Fibroblast of skin of back (primary cell): ENCODE data around the gene HDAC8.
"Not testable (repeated sequence)": the region's sequence is repeated elsewhere in the genome, so short reads cannot be mapped to it uniquely, and the experiment has no call there.

ENCODE experiments used
- DNase-seq: peaks from one replicate; pipeline ENCODE4 v3.0.0-alpha.2; 2013

The HDAC8 gene

GRCh38 chrX:72460715-72461114, 111.9 kb downstream of the HDAC8 start:
- DNase-seq: no peak

- not testable (repeated sequence) for DNase-seq
Observed at GRCh38 chrX:72449034-72449433, 123.6 kb downstream of the HDAC8 start.

- DNase-seq: not testable (repeated sequence)
Observed at GRCh38 chrX:72440764-72441163, 131.9 kb downstream of the HDAC8 start.

GRCh38 chrX:72436010-72436409, 136.6 kb downstream of the HDAC8 start:
- DNase-seq: no peak

- no peak for DNase-seq
Observed at GRCh38 chrX:72430405-72430968, 142.2 kb downstream of the HDAC8 start.

GRCh38 chrX:72421797-72422196, 150.8 kb downstream of the HDAC8 start:
- DNase-seq: no peak

- DNase-seq: no peak
Observed at GRCh38 chrX:72409993-72410392, 162.7 kb downstream of the HDAC8 start.

- no peak for DNase-seq
Observed at GRCh38 chrX:72408885-72409284, 163.8 kb downstream of the HDAC8 start.

- not testable (repeated sequence) for DNase-seq
Observed at GRCh38 chrX:72405136-72405535, 167.5 kb downstream of the HDAC8 start.

GRCh38 chrX:72402614-72403013, 170.0 kb downstream of the HDAC8 start:
- DNase-seq: no peak

GRCh38 chrX:72399816-72400215, 172.8 kb downstream of the HDAC8 start:
- no peak for DNase-seq

GRCh38 chrX:72396117-72396516, 176.5 kb downstream of the HDAC8 start:
- DNase-seq: no peak

GRCh38 chrX:72395237-72395636, 177.4 kb downstream of the HDAC8 start:
- no peak for DNase-seq

- peak; percentile 58 for DNase-seq
Observed at GRCh38 chrX:72394518-72395170, 178.0 kb downstream of the HDAC8 start.

- no peak for DNase-seq
Observed at GRCh38 chrX:72393836-72394517, 178.7 kb downstream of the HDAC8 start.

- peak; percentile 3 for DNase-seq
Observed at GRCh38 chrX:72392816-72393800, 179.5 kb downstream of the HDAC8 start.

GRCh38 chrX:72392042-72392441, 180.6 kb downstream of the HDAC8 start:
- no peak for DNase-seq

- DNase-seq: no peak
Observed at GRCh38 chrX:72387247-72387646, 185.4 kb downstream of the HDAC8 start.

GRCh38 chrX:72382202-72382595, 190.4 kb downstream of the HDAC8 start:
- DNase-seq: no peak

GRCh38 chrX:72381439-72382201, 191.0 kb downstream of the HDAC8 start:
- no peak for DNase-seq

GRCh38 chrX:72376124-72376523, 196.5 kb downstream of the HDAC8 start:
- DNase-seq: no peak

- no peak for DNase-seq
Observed at GRCh38 chrX:72373136-72373535, 199.5 kb downstream of the HDAC8 start.
